Muscle of arm (tissue), 12 donors: Measurements from ENCODE around the gene ASCL5. TPM values are rescaled to one million over a fixed set of nuclear protein-coding genes. Genes with fewer than 3 reads are reported as not detected.

Experiments used
- DNase-seq: peaks from one replicate; pipeline ENCODE4 v3.0.0-alpha.2; 2013
- polyA plus RNA-seq, 12 donors: library from polyadenylated mRNA; unstranded; fragments of 120-200 nt; gene quantifications; one replicate each; pipeline ENCODE4 v1.2.1, GENCODE V29; 2013; ENCODE audit not compliant: insufficient read length in 12 of 12

Gene ASCL5
- polyA plus RNA-seq, 12 donors: 0.12 to 0.66 (median 0.24) TPM; not detected in 2

- DNase-seq: no peak
These were observed 15.8 kb downstream of the ASCL5 start for GRCh38 chr1:201111156-201111555.

GRCh38 chr1:201110616-201111015 lies 16.4 kb downstream of the ASCL5 start:
- DNase-seq: no peak

- no peak for DNase-seq
These were observed 16.8 kb downstream of the ASCL5 start for GRCh38 chr1:201110138-201110537.

GRCh38 chr1:201109651-201110050 lies 17.3 kb downstream of the ASCL5 start:
- no peak for DNase-seq

GRCh38 chr1:201108614-201109013 lies 18.4 kb downstream of the ASCL5 start:
- no peak for DNase-seq

DNA sequence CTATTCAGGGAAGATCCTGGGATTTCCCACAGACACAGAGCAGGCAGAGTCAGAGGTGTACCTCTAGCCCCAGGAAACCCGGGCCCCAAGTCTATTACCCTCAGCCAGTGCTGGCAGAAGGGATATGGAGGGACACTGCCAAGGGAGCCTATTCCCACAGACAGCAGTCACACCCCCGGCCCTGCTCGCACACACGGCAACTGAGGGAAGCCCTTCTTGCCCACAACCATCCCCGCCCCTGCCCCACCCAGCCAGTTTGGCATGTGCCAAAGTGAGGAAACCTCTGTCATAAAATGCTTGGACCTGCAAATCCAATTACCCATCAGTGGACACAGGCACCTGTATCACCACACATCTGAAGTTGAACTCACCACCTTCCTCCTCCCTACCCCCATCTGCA lies 21.3 kb downstream of the ASCL5 start:
- no peak for DNase-seq

DNA sequence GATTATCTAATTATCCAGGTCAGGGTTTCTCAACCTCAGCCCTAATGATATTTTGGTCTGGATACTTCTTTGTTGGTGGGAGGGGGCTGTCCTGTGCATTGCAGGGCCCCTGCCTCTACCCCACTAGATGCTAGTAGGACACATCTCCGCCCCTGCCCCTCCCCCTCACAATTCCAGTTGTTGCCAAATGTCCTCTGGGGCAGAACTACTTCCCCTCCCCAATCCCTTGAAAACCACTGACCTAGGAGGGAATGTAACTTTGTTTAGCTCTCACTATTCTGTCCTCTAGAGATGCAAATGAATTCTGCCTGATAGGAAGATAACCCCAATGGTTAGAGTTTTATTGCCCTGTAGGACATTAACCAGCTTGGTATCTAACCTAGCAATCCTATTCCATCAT lies 22.8 kb downstream of the ASCL5 start:
- no peak for DNase-seq

DNA sequence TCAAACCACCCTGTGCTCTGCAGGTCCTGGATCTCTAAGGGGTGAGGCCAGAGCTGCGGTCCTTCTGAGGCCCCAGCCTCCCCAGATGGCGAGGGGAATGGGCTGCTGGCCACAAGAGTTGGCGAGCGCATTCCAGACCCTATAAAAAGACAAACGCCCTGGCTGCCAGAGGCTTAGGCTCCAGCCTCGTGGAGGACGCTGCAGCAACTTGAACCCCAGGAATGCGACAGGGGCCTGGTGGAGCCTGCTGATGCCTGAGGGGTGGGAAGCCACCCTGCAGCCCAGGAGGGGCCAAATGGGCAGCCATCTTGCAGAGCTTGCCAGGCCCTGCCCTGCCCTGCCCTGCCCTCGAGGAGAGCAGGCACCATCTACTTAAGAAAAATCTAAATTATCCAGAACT lies 23.3 kb downstream of the ASCL5 start:
- DNase-seq: no peak

- DNase-seq: no peak
These were observed 26.6 kb downstream of the ASCL5 start for GRCh38 chr1:201100169-201100930.

GRCh38 chr1:201098992-201099677 lies 27.8 kb downstream of the ASCL5 start:
- DNase-seq: no peak

DNA sequence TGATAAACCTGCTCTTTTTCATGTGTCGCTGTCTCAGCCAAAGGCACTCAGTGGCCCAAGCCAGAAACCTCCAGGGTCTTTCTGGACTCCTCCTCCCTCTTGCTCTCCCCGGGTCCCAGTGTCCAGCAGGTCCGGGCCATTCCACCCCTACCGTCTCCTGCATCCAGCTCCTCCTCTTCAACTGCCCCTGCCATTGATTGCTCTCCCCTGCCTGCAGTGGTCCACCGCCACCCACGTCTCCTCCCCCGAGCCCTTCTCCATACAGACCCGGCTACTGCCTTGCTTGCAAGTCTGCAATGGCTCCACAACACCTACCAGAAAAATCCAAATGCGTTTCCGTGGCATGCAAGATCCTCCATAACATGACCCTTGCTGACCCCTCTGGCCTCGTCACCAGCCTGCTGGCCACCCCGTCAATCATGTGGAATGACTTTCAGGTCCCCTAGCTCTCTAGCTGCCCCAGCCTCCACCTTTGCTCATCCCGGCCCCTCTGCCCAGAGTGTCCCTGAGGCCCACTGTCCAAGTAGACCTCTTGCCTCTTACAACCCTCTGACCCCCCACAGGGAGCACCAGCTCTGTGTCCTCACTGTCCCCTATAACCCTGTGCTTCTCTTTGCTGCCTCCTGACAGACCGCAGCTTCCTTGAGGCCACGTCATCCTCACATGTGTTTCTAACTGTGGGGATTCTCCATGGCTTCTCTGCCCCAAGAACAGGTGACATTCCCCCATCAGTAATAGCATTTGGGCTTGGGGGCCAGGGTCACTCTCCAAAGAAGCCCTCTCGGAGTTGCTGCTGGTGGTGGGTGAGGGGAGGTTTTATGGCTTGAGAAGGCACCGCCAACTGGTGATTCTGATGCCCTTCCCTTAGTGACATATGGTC lies 29.8 kb downstream of the ASCL5 start:
- no peak for DNase-seq

DNA sequence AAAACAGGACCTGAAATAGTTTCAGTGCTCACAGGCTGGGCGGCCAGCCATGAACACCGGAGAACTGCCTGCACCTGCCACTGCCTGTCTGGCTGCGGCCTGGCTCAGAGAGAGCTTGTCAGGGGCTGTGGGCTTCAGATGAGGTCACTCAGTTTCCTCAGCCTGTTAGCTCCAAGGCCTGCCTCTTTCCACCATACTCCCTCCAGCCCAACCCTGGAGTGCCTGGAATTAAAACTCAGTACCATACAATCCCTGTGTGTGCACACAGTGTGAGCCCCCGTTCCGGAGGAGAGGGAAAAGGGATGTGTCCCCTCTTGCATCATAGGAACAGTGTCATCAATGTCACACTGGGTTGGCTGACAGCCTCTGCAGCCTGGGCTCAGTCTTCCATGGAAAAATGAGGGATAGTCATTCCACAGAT lies 30.9 kb downstream of the ASCL5 start:
- DNase-seq: no peak

GRCh38 chr1:201095581-201095980 lies 31.4 kb downstream of the ASCL5 start:
- DNase-seq: no peak

DNA sequence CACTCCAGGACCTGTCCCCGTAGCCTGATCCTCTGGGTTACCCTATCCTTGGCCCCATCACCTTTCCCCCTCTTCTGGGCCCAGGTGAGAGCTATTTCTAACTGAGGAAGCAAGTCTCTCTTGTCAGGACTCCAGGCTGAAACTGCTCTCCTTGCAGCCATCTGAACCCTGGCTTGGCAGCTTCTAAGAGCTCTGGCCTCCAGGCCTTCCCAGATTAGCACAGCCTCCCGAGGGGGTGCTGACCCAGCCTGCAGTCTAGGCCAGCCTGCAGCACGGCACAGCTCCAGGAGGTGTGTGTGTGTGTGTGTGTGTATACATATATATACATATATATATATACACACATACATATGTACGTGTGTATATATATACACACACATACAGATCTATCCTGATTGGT lies 32.2 kb downstream of the ASCL5 start:
- no peak for DNase-seq

GRCh38 chr1:201093962-201094361 lies 33.0 kb downstream of the ASCL5 start:
- no peak for DNase-seq

- DNase-seq: no peak
These were observed 33.4 kb downstream of the ASCL5 start for GRCh38 chr1:201093561-201093960.

GRCh38 chr1:201092738-201093137 lies 34.2 kb downstream of the ASCL5 start:
- DNase-seq: no peak

GRCh38 chr1:201091256-201091655 lies 35.7 kb downstream of the ASCL5 start:
- no peak for DNase-seq

DNA sequence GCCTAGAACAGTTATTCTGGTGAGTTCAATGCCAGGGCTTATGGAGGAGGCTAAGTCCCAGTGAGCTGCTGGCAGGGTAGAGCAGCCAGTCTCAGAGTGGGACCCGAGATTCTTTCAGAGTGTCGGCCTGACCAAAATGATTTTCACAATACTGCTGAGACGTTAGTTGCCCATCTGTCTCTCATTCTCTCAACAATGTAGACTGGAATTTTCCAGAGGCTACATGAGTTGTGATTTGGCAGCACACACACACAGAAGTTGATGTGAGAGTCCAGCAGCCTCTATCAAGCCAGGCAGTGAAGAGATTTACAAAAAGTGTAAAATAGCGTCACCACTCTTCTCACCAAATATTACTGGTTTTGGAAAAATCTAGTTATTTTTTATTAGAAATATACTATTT lies 36.4 kb downstream of the ASCL5 start:
- DNase-seq: no peak

DNA sequence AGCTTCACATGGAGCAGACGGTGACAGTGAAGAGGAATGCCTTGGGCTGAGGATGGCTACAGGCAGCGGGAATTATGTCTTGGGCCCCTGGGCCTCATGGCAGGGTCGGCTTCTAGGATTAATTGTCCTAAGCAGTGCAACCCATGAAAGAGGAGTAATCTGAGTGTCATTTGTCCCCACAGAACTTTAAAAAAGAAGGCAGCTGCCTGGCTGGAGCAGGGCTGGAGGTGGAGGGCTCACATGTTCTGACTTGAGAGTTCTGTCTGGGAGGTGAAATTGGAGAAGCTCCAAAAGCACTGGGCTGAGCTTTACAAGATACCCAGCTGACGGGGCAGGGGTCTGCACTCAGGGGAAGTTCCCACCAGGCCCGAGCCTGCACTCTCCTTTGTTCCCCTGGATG lies 37.4 kb downstream of the ASCL5 start:
- no peak for DNase-seq

DNA sequence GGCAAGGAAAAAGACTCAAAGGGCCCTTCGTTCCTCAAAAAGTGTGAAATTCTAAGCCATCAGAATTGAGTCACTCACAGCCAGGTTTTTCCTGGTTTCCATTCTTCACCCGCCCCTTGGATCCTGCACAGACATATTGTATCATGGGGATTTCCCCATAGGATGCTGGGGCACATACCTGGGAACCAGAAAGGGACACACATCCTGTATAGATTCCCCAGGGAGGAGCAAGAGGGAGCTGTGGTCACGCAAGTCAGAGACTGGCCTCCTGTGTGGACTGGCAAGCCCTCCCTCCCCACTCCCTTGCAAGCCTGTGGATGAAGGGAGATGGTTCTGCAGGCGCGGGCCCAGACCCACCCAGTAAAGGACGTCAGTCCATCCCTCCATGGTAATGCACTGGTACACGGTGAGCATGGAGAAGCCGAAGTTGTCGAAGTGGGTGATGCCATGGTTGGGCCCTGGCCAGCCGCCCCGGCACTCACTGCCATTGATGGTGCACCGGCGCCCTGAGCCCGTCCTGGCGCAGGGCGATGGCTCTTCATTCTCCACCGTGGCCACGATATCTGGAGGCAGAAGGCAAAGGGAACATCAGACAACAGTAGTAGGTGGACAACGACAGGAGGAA lies 38.0 kb downstream of the ASCL5 start:
- DNase-seq: no peak

GRCh38 chr1:201088395-201088794 lies 38.6 kb downstream of the ASCL5 start:
- DNase-seq: no peak
